ENCODE measurements around the gene SFTPD.
"Not testable (repeated sequence)": the region's sequence is repeated elsewhere in the genome, so short reads cannot be mapped to it uniquely, and the experiment has no call there.

SFTPD gene

DNA sequence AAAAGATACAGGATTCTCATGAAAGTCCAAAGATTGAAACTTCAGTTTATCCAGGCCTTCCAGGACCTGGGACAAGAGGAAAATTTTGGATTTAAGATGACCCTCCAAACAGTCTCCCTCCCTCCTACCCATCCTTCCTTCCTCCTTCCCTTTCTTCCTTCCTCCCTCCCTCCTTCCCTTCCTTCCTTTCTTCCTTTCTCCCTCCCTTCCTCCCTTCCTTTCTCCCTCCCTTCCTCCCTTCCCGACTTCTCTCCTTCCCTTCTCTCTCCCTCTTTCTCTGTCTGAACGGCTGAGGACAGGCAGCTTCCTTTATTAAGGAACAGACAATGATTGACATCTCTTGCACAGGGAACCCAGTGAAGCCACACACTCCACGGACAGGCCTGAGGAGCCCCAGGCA lies 23.3 kb downstream of the SFTPD start:
- no peak for DNase-seq (ENCODE audit: low spot score)

- no peak for DNase-seq (ENCODE audit: low spot score)
These were observed 25.2 kb downstream of the SFTPD start for GRCh38 chr10:79923669-79924068.

- DNase-seq (ENCODE audit: low spot score) = no peak
These were observed 25.8 kb downstream of the SFTPD start for GRCh38 chr10:79923145-79923544.

DNA sequence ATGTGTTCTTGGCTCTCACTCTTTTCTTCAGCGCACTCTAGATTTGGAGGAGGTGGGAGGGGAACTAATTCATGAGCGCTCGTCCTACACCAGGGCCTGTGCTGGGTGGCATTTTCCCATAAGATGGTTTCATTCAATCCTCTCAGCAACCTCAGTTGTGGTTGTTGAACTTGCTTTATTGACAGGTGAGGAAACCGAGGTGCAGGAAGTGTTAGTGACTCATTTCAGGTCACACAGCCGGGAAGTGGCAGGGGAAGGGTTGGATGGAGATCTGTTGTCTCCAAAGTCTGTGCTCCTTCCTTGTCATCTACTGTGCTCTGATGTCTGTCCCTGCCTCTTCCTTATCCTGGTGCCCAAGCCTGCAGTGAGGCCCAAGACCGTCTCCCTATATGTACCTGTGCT lies 26.9 kb downstream of the SFTPD start:
- DNase-seq (ENCODE audit: low spot score) = not testable (repeated sequence)

DNA sequence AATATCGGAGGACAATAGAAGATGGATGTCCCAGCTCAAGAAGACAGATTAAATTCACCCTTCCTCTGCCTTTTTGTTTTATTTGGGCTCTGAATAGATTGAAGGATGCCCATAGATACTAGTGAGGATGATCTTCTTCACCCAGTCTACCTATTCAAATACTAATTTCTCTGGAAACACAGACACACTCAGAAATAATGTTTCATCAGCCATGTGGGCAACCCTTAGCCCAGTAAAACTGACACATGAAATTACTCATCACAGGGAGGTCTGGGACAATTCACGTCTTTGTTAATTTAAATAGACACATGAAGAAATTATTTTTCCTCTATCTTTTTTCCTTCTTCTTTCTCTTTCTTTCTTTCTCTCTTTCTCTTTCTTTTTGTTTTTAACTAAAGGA lies 33.1 kb downstream of the SFTPD start:
- DNase-seq (ENCODE audit: low spot score) = not testable (repeated sequence)

DNA sequence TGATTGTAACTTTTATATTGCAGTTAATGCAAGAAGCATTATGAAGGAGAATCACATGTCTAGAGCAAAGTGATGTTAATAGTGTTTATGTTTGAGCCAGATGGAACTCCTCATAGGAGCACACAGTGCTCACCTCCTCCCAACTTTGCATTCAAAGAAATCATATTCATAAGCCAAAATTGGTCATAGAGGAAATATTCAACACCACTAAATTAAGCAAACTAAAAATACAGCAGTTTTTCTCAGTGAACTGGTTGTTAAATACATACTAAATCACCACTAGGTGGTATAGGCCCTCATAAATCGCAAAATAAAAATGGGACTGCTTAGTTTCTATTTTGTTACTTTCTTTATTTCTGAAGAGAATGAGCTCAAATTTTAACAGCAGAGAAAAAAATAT lies 34.4 kb downstream of the SFTPD start:
- not testable (repeated sequence) for DNase-seq (ENCODE audit: low spot score)

DNA sequence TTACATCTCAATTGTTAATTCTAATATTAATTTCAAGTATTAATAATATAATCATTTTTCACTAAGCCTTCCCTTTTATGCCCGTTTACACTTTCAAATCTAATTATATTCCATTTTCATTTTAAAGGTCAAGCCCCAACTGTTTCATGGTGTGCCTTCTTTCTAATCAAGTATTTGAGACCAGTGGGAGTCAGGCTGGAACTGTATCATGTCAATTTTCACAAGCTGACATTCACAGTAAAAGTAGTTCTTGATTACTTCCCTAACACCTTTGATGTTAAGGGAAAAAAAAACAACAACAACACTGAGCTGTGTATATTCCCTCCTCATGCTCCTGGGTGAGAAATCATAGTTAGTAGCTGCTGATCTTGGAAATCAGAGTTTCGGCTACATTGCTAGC lies 38.1 kb downstream of the SFTPD start:
- DNase-seq (ENCODE audit: low spot score) = no peak

- DNase-seq (ENCODE audit: low spot score) = no peak
These were observed 38.6 kb downstream of the SFTPD start for GRCh38 chr10:79910344-79910743.

GRCh38 chr10:79905322-79906314 lies 43.3 kb downstream of the SFTPD start:
- DNase-seq (ENCODE audit: low spot score) = no peak

DNA sequence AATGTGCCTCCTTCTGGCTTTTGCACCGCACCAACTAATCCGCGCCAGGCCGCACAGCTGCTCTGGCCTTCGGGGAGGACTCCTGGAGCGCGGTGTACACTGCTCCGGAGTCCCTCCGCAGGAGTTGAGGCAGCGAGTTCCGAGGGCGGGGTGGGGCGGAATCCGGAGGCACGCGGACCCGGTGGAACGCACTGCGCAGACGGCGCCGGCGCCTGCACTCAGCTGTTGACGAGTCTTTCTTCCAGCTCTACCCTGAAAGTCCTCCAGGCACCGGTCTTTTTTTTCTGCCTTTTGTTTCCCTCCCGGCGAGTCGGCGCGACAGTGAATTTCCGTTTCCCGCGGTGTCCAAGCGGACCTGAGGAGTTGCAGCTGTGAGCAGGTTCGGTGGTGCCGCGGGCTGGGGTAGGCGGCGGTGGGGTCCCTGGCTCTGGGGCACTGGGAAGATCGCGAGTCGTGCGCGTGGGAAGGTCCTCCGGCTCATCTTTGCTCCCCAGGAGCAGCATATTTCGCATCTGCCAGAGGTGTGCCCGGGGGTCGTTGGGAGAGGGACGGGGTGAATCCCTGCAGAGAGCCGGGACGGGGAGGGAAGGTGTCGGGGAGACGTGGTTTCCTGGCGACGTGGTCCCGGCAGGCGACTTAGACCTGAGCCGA lies 44.1 kb downstream of the SFTPD start:
- no peak for DNase-seq (ENCODE audit: low spot score)

DNA sequence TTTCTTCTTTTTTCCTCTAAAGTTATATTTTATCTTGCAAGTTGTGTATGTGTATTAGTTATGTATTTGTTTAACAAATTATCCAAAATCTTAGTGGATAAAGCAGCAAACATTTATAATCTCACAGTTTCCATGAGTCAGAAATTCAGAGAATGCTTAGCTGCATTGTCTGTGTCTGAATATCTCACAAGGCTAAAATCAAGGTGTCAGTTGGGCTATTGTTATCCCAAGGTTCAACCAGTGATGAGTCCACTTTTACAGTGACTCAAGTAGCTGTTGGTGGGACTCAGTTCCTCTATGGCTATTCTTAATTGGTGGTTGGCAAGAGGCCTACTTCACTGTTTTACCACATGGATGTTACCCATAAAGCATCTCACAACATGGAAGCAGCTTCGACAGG lies 47.3 kb downstream of the SFTPD start:
- DNase-seq (ENCODE audit: low spot score) = not testable (repeated sequence)

GRCh38 chr10:79898597-79899325 lies 50.1 kb downstream of the SFTPD start:
- no peak for DNase-seq (ENCODE audit: low spot score)

- not testable (repeated sequence) for DNase-seq (ENCODE audit: low spot score)
These were observed 56.0 kb downstream of the SFTPD start for GRCh38 chr10:79892896-79893295.

DNA sequence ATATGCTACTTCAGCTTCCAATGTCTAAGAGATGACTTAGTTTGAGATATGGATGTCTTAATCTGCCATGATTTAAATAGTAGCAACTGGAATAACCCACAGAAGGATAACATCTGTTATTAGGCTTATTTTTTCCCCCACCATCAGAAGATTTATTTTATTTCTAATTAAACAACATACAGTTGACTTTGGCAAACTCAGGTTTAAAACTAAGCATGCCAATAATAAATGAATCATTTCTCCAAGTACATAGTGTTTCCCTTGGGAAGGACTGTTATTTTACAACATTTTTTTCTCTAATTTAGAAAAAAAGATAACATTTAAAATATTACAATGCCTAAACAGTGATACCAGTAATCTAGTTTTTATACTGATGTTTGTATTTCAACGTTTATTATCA lies 58.4 kb downstream of the SFTPD start:
- DNase-seq (ENCODE audit: low spot score) = no peak

- DNase-seq (ENCODE audit: low spot score) = peak; percentile 16
These were observed 59.9 kb downstream of the SFTPD start for GRCh38 chr10:79888984-79889383.

All from globus pallidus (tissue), 1 donor.